ENCODE measurements around the gene TRIM66.

The TRIM66 gene

DNA sequence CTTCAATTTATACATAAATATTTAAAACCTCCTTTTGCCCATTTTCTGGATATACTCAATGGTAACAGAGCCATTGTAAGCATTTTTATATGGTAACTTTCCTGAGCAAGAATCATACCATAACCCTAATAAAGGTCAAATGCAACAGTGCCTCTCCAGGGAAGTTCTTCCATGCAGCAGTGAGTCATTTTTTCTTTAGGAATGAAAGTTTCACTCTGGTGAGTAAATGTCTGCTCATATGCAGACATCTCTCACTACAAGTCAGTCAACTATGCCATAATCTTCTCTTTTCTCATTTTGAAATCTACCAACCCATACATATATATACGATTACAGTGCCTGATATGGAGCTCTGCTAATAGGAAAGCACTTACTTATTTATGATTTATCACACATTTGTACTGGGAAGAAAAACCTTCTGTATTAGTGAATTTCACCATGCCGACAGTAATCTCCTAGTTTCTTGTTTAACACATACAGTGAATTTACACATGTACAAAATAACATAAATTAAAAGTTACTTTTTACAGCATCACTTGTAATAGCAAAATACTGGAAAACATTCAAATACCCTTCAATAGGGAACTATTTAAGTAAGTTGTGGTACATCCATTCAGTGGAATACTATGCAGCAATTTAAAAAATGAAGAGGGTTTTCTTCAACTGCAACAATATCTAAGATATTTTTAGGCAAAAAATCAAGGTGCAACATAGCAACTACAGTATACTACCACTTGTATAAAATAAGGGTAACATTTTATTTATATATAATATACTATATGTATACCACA, 104.5 kb downstream of the TRIM66 start:
- Mint-ChIP-seq H3K4me3 (no peak overlapping the region), H3K4me1 (ENCODE audit: low read depth) (peaks cover 2% of the 10 kb centered on the region), H3K27me3 (peaks cover 22% of the 10 kb centered on the region), H3K27ac (no peak overlapping the region), H3K9me3 (peaks cover 3% of the 10 kb centered on the region), H3K36me3 (ENCODE audit: low read depth) (no peaks in the 10 kb centered on the region)
- DNase-seq, result no peak

DNA sequence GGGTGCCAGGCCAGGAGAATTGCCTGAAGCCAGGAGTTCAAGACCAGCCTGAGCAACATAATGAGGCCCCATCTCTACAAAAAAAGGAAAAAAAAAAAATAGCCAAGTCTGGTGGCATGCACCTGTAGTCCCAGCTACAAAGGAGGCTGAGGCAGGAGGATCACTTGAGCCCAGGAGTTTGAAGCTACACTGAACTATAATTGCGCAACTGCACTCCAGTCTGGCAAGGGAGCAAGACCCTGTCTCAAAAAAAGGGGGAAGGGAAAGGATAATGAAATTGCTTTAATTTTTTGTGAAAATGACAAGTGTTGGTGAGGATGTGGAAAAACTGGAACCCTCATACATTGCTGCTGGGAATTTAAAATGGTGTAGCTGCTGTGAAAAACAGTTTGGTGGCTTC, 107.7 kb downstream of the TRIM66 start:
- Mint-ChIP-seq H3K36me3 (ENCODE audit: low read depth) (no peaks in the 10 kb centered on the region), H3K9me3 (peaks cover 3% of the 10 kb centered on the region), H3K4me1 (ENCODE audit: low read depth) (peaks cover 2% of the 10 kb centered on the region), H3K27ac (no peak overlapping the region), H3K27me3 (peaks cover 8% of the 10 kb centered on the region), H3K4me3 (no peak overlapping the region)
- DNase-seq, result no peak

- Mint-ChIP-seq H3K27me3 (peaks cover 13% of the 10 kb centered on the region), H3K4me3 (no peak overlapping the region), H3K4me1 (ENCODE audit: low read depth) (peaks cover 2% of the 10 kb centered on the region), H3K36me3 (ENCODE audit: low read depth) (no peaks in the 10 kb centered on the region), H3K9me3 (peaks cover 3% of the 10 kb centered on the region), H3K27ac (no peak overlapping the region)
- no peak for DNase-seq
Measured at GRCh38 chr11:8573777-8574176, 108.7 kb downstream of the TRIM66 start.

- H3K9me3 Mint-ChIP-seq, result no peaks in the 10 kb centered on the region
- no peak overlapping the region for H3K4me3 Mint-ChIP-seq
- H3K27me3 Mint-ChIP-seq, result peaks cover 42% of the 10 kb centered on the region
- H3K36me3 Mint-ChIP-seq (ENCODE audit: low read depth), result no peaks in the 10 kb centered on the region
- DNase-seq, result no peak
- H3K4me1 Mint-ChIP-seq (ENCODE audit: low read depth), result peaks cover 5% of the 10 kb centered on the region
- no peak overlapping the region for H3K27ac Mint-ChIP-seq
Measured at GRCh38 chr11:8567602-8568198, 114.8 kb downstream of the TRIM66 start.

DNA sequence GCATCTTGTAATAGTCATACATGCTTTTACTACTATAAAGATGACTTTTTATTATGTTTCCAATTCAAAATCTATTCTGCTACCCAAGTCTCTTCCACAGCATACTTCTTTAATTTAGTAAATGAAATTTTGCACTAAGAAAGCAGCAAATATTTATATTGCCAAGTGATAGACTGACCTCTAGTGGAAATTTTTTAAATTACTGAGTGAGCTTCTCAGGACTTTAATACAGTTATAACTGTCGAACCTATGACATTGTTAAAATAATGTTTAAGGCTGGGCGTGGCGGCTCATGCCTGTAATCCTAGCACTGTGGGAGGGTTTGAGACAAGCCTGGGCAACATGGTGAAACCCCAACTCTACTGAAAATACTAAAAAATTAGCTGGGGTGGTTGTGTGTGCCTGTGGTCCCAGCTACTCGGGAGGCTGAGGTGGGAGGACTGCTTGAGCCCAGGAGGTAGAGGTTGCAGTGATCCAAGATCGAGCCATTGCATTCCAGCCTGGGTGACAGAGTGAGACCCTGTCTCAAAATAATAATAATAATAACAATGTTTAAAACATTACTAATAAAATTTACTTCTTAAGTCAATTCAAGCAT, 115.8 kb downstream of the TRIM66 start:
- Mint-ChIP-seq H3K4me1 (ENCODE audit: low read depth) (peaks cover 5% of the 10 kb centered on the region), H3K36me3 (ENCODE audit: low read depth) (no peaks in the 10 kb centered on the region), H3K9me3 (no peaks in the 10 kb centered on the region), H3K4me3 (no peak overlapping the region), H3K27me3 (peaks cover 43% of the 10 kb centered on the region), H3K27ac (no peak overlapping the region)
- no peak for DNase-seq

DNA sequence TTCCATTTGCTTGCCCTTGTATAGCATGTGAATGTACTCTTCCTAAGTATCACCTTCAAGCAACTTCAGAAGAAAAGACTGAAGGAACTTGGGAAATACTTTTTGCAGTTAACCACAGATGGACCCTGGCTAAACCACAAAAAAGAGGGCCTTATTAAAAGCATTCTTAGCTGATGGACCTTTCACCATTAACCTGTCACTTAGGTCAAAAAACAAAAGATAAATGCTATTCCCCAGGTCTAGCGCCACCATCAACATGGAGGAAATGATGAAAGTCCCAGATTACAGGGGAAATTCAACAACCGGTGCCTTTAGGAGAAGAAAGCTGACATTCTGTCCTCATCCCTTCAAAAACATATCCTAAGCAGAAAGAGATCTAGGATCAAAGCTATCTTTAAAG, 117.9 kb downstream of the TRIM66 start:
- no peaks in the 10 kb centered on the region for H3K36me3 Mint-ChIP-seq (ENCODE audit: low read depth)
- no peak overlapping the region for H3K27ac Mint-ChIP-seq
- no peak for DNase-seq
- peaks cover 4% of the 10 kb centered on the region for H3K9me3 Mint-ChIP-seq
- H3K27me3 Mint-ChIP-seq, result peaks cover 49% of the 10 kb centered on the region
- H3K4me1 Mint-ChIP-seq (ENCODE audit: low read depth), result peaks cover 5% of the 10 kb centered on the region
- H3K4me3 Mint-ChIP-seq, result no peak overlapping the region
